GM12878 (cell line): ENCODE data around the gene ZNF32. TPM values are rescaled to one million over a fixed set of nuclear protein-coding genes. Genes with fewer than 3 reads are reported as not detected.

Experiments
- ATAC-seq: fragments of 200-7000 bp; cut with Tn5 transposase; 3 replicates; pipeline ENCODE4 v1.9.1; 2020; ENCODE audit warnings: mild to moderate bottlenecking, moderate library complexity
- BruUV-seq: library from RNA; stranded (reverse); fragments of 400-500 nt; replicated peaks from 2 replicates; lab custom pipeline; 2021; lab: Mats Ljungman, UMichigan
- CTCF ChIA-PET: fragments of 300-600 bp; sonication (Branson Sonifier 250); formaldehyde crosslinking; extraction: SDS; loops from one replicate; lab custom pipeline; 2021; ENCODE audit warnings: inconsistent platforms; lab: Yijun Ruan, JAX
- POLR2A ChIA-PET: fragments of 350-600 bp; formaldehyde crosslinking; extraction: SDS; loops from one replicate; lab custom pipeline; 2021; ENCODE audit warnings: inconsistent platforms; lab: Charles Lee
- RAD21 ChIA-PET: fragments of 300-600 bp; sonication (Branson Sonifier 250); formaldehyde crosslinking; loops from one replicate; lab custom pipeline; 2023; ENCODE audit warnings: antibody characterized with exemption; ENCODE audit not compliant: unreplicated experiment; lab: Charles Lee
- SMC1A ChIA-PET: fragments of 300-600 bp; sonication (Branson Sonifier 250); formaldehyde crosslinking; loops from one replicate; lab custom pipeline; 2023; ENCODE audit not compliant: unreplicated experiment, uncharacterized antibody; lab: Charles Lee
- DNase-seq: peaks from one replicate; pipeline ENCODE4 v3.0.0-alpha.2; 2011; ENCODE audit warnings: low read depth, low spot score
- FAIRE-seq: peaks from 3 replicates; lab custom pipeline; 2011; peaks lifted over from hg19 to GRCh38; lab: Jason Lieb, UNC
- H2AFZ ChIP-seq: 2 replicates; pipeline ENCODE4 v1.6.0; 2011; ENCODE audit warnings: low read depth, low read length, control low read depth; ENCODE audit not compliant: control insufficient read depth
- H3K27ac ChIP-seq: 2 replicates; pipeline ENCODE4 v1.5.1; 2011; ENCODE audit warnings: control low read depth; ENCODE audit not compliant: control insufficient read depth, insufficient read depth
- H3K27me3 ChIP-seq, 2 experiments: replicated peaks in 1 of 2; 2 replicates each; pipeline versions ENCODE4 v1.6.0 to v1.6.1; 2011; ENCODE audit warnings: low read length in 1 of 2; ENCODE audit not compliant: control insufficient read depth in 2 of 2, insufficient read depth in 2 of 2
- H3K36me3 ChIP-seq, 2 experiments: 2 replicates each; pipeline ENCODE4 v1.5.1; 2011; ENCODE audit warnings: low read length in 1 of 2; ENCODE audit not compliant: control insufficient read depth in 2 of 2, insufficient read depth in 2 of 2
- H3K4me1 ChIP-seq: 2 replicates; pipeline ENCODE4 v1.6.1; 2011; ENCODE audit warnings: mild to moderate bottlenecking, low read length, moderate library complexity, mixed read lengths; ENCODE audit not compliant: control insufficient read depth, insufficient read depth
- H3K4me2 ChIP-seq: 2 replicates; pipeline ENCODE4 v1.6.0; 2011; ENCODE audit warnings: control low read depth; ENCODE audit not compliant: control insufficient read depth, insufficient read depth
- H3K4me3 ChIP-seq: fragments of 200-600 bp; sonication (generic); 2 replicates; pipeline ENCODE4 v1.5.1; 2016
- H3K79me2 ChIP-seq: 2 replicates; pipeline ENCODE4 v1.6.0; 2011; ENCODE audit warnings: low read length; ENCODE audit not compliant: control insufficient read depth, insufficient read depth
- H3K9ac ChIP-seq: 2 replicates; pipeline ENCODE4 v1.8.0; 2011; ENCODE audit warnings: low read length, control low read depth, mixed read lengths; ENCODE audit not compliant: control insufficient read depth, insufficient read depth
- H3K9me3 ChIP-seq: replicated peaks from 3 replicates; pipeline ENCODE4 v1.5.1; 2011; ENCODE audit warnings: mild to moderate bottlenecking, low read length; ENCODE audit not compliant: control insufficient read depth, insufficient read depth
- H4K20me1 ChIP-seq: 2 replicates; pipeline ENCODE4 v1.6.0; 2011; ENCODE audit not compliant: control insufficient read depth, insufficient read depth
- E4F1 ChIP-seq: fragments of 450-650 bp; IDR thresholded peaks from 2 replicates; pipeline ENCODE4 v1.6.1; 2018; ENCODE audit warnings: borderline replicate concordance, mild to moderate bottlenecking; ENCODE audit not compliant: partially characterized antibody
- ESRRA ChIP-seq: IDR thresholded peaks from 2 replicates; pipeline ENCODE4 v1.6.1; 2012; ENCODE audit warnings: mild to moderate bottlenecking, low read length, improper control_type of control experiment
- HCFC1 ChIP-seq: fragments of 150-350 bp; IDR thresholded peaks from 2 replicates; pipeline ENCODE4 v1.6.1; 2014; ENCODE audit warnings: low read length
- HDAC2 ChIP-seq: fragments of 200-600 bp; sonication (generic); IDR thresholded peaks from 2 replicates; pipeline ENCODE4 v1.6.1; 2017
- IKZF2 ChIP-seq, 2 experiments: fragments of 450-650 bp; IDR thresholded peaks; 2 replicates each; pipeline ENCODE4 v1.6.1; 2017; ENCODE audit warnings: mild to moderate bottlenecking in 2 of 2, moderate library complexity in 2 of 2
- MEF2A ChIP-seq: IDR thresholded peaks from 2 replicates; pipeline ENCODE4 v1.6.1; 2011; ENCODE audit warnings: low read depth, mild to moderate bottlenecking, low read length, moderate library complexity; ENCODE audit not compliant: insufficient read depth
- MYC ChIP-seq: IDR thresholded peaks from 2 replicates; pipeline ENCODE4 v1.6.1; 2011; ENCODE audit warnings: mild to moderate bottlenecking, low read length, moderate library complexity, inconsistent platforms; ENCODE audit not compliant: insufficient read depth, insufficient replicate concordance, insufficient read length, severe bottlenecking
- NFIC ChIP-seq: IDR thresholded peaks from 2 replicates; pipeline ENCODE4 v1.6.1; 2012; ENCODE audit warnings: low read depth, mild to moderate bottlenecking, inconsistent platforms, low read length, moderate library complexity
- PML ChIP-seq: IDR thresholded peaks from 2 replicates; pipeline ENCODE4 v1.6.1; 2012; ENCODE audit warnings: low read length, inconsistent platforms
- POU2F2 ChIP-seq: IDR thresholded peaks from 3 replicates; pipeline ENCODE4 v1.6.1; 2011; ENCODE audit warnings: low read depth, mild to moderate bottlenecking, low read length, borderline replicate concordance
- RAD51 ChIP-seq: fragments of 450-650 bp; IDR thresholded peaks from 2 replicates; pipeline ENCODE4 v1.6.1; 2016; ENCODE audit warnings: moderate library complexity, mild to moderate bottlenecking, inconsistent platforms
- RELB ChIP-seq: fragments of 450-650 bp; IDR thresholded peaks from 2 replicates; pipeline ENCODE4 v1.6.1; 2017; ENCODE audit warnings: low read depth, mild to moderate bottlenecking, moderate library complexity
- SMC3 ChIP-seq: IDR thresholded peaks from 2 replicates; pipeline ENCODE4 v1.6.1; 2011; ENCODE audit warnings: low read length, improper control_type of control experiment, borderline replicate concordance
- SPI1 ChIP-seq: IDR thresholded peaks from 2 replicates; pipeline ENCODE4 v1.6.1; 2011; ENCODE audit warnings: low read depth, mild to moderate bottlenecking, low read length, moderate library complexity, borderline replicate concordance; ENCODE audit not compliant: insufficient read depth
- SREBF2 ChIP-seq: IDR thresholded peaks from 2 replicates; pipeline ENCODE4 v1.6.1; 2012; ENCODE audit warnings: mild to moderate bottlenecking, low read length
- SRF ChIP-seq, 2 experiments: IDR thresholded peaks; 2 replicates each; pipeline ENCODE4 v1.6.1; 2011; ENCODE audit warnings: low read depth in 2 of 2, low read length in 2 of 2, mild to moderate bottlenecking in 1 of 2, moderate library complexity in 1 of 2
- STAT3 ChIP-seq: IDR thresholded peaks from 2 replicates; pipeline ENCODE4 v1.6.1; 2011; ENCODE audit warnings: low read depth, low read length, improper control_type of control experiment
- ZBTB40 ChIP-seq: fragments of 450-650 bp; IDR thresholded peaks from 2 replicates; pipeline ENCODE4 v1.6.1; 2016; ENCODE audit warnings: mild to moderate bottlenecking, moderate library complexity, borderline replicate concordance
- WGBS: methylation state at CpG from one replicate; pipeline ENCODE4 v1.1.6; 2016; ENCODE audit warnings: low lambda C conversion rate; ENCODE audit not compliant: insufficient replicate concordance, insufficient coverage; ENCODE audit errors: missing lambda C conversion rate; 5-methylcytosine and 5-hydroxymethylcytosine counted together
- in situ Hi-C: fragments of 300-500 bp; cut with MboI; formaldehyde crosslinking; loops from 9 replicates; pipeline ENCODE4 v1.14.3; 2018; ENCODE audit warnings: mixed read lengths
- intact Hi-C: fragments of 100-400 bp; cut with micrococcal nuclease; formaldehyde crosslinking; loops from one replicate; pipeline ENCODE4 v1.14.2; 2022; ENCODE audit not compliant: unreplicated experiment
- polyA plus RNA-seq, 11 experiments: library from polyadenylated mRNA; depleted of rRNA in 4 of 11; unstranded in 6 of 11; stranded (reverse) in 5 of 11; fragments of >200 nt; fragmentation: Nextera tagmentation in 4 of 11; fragmentation: Illumina TruSeq in 1 of 11; extraction: Ambion mirVana in 4 of 11; extraction: Trizol in 1 of 11; gene quantifications; 1 replicate in 1 of 11; 2 replicates in 10 of 11; pipeline versions ENCODE4 v1.2.1 to v1.2.3, GENCODE V29; 2011 to 2016; ENCODE audit warnings: inconsistent platforms in 2 of 11, missing spikeins in 2 of 11, low read depth in 1 of 11
- total RNA-seq, 4 experiments: library from RNA; depleted of rRNA in 3 of 4; stranded (reverse); fragments of >200 nt in 3 of 4; fragmentation: Illumina TruSeq in 1 of 4; extraction: Trizol in 1 of 4; gene quantifications; 2 replicates each; pipeline versions ENCODE4 v1.2.1 to v1.2.3, GENCODE V29; 2013 to 2021

ZNF32 gene
- total and polyA plus RNA-seq, 10 of the 15 experiments (the other 5 are each of a cell fraction or from before 2014, with no cell fraction given) = 1.9 to 23.0 (median 3.4) TPM

- no TSS peak for BruUV-seq
- H3K9ac ChIP-seq = no peak overlapping the region
- H3K9me3 ChIP-seq = no peaks in the 10 kb centered on the region
- H3K4me2 ChIP-seq = no peak overlapping the region
- no peaks in the 10 kb centered on the region for H4K20me1 ChIP-seq
- ChIA-PET POLR2A (no interaction called here), SMC1A (no interaction called here), CTCF (no interaction called here), RAD21 (no interaction called here)
- H3K4me1 ChIP-seq = no peaks in the 10 kb centered on the region
- H2AFZ ChIP-seq = no peak overlapping the region
- DNase-seq = no peak
- no peak overlapping the region for H3K4me3 ChIP-seq
- no peak for ATAC-seq
- no peaks in the 10 kb centered on the region for H3K36me3 ChIP-seq
- H3K27me3 ChIP-seq = no peaks in the 10 kb centered on the region
- no peak for FAIRE-seq
- 19% methylated on average over 11 of the region's 11 CpGs for WGBS
- in situ Hi-C loops (no loop called here), intact Hi-C loops (loop anchor here (10.0 kb wide), 1 partner anchor 148 kb away; no protein-coding TSS in a partner anchor)
- H3K79me2 ChIP-seq = no peaks in the 10 kb centered on the region
- no peak overlapping the region for H3K27ac ChIP-seq
- TF ChIP-seq SRF (IDR thresholded peaks at IDR 0.05; ENCODE audit: low read depth in 2 of 2, low read length in 2 of 2) (no peak), POU2F2 (no peak), E4F1 (no peak), MYC (no peak), STAT3 (no peak), HDAC2 (no peak), SPI1 (no peak), SMC3 (no peak), ESRRA (no peak), NFIC (no peak), HCFC1 (no peak), RAD51 (no peak), IKZF2 (IDR thresholded peaks at IDR 0.05) (no peak), PML (no peak), RELB (no peak), SREBF2 (no peak), MEF2A (no peak), ZBTB40 (no peak)
Measured at GRCh38 chr10:43696909-43697483, 48.3 kb upstream of the ZNF32 start.
